Measurements from ENCODE around the gene GLP2R.

- no peak for TF ChIP-seq CTCF (IDR thresholded peaks at IDR 0.05 in 2 of 3, conservative IDR thresholded peaks at IDR 0.05 in 1 of 3; ENCODE audit: control insufficient read depth in 2 of 3, extremely low read depth in 1 of 3, insufficient read depth in 1 of 3, low read depth in 3 of 3, low read length in 3 of 3)
- TF ChIP-seq CHD1 (IDR thresholded peaks at IDR 0.05; ENCODE audit: low read depth, low read length): no peak
- TF ChIP-seq GABPA (IDR thresholded peaks at IDR 0.05; ENCODE audit: low read depth): no peak
- no peak for TF ChIP-seq PBX3 (IDR thresholded peaks at IDR 0.05; ENCODE audit: insufficient replicate concordance, low read depth, low read length)
- TF ChIP-seq POLR2AphosphoS2 (IDR thresholded peaks at IDR 0.05; ENCODE audit: low read depth, low read length): no peak
- no peak for TF ChIP-seq POLR2A (IDR thresholded peaks at IDR 0.05; ENCODE audit: low read depth, low read length)
- TF ChIP-seq RAD21 (IDR thresholded peaks at IDR 0.05; ENCODE audit: insufficient read depth, low read depth, low read length): no peak
- TF ChIP-seq SP1 (IDR thresholded peaks at IDR 0.05; ENCODE audit: low read depth, low read length): no peak
- TF ChIP-seq TCF12 (IDR thresholded peaks at IDR 0.05; ENCODE audit: low read depth, low read length): no peak
- TF ChIP-seq TBL1XR1 (IDR thresholded peaks at IDR 0.05; ENCODE audit: low read depth, low read length): no peak
- no peak for TF ChIP-seq CHD4 (IDR thresholded peaks at IDR 0.05)
- no peak for TF ChIP-seq BRCA1 (IDR thresholded peaks at IDR 0.05; ENCODE audit: low read depth, low read length)
- TF ChIP-seq SIN3A (IDR thresholded peaks at IDR 0.05; ENCODE audit: low read depth, low read length): no peak
These were observed 73.7 kb downstream of the GLP2R start for GRCh38 chr17:9899280-9900043.
